Activated CD4-positive, alpha-beta T cell treated with anti-CD3 and anti-CD28 coated beads for 24 hours (primary cell): ENCODE data around the gene SPHK1.

Experiments used
- DNase-seq, 2 donors: peaks; one replicate each; pipeline ENCODE4 v3.0.0-alpha.2; 2020; ENCODE audit warnings: low read depth in 2 of 2

SPHK1 gene

DNA sequence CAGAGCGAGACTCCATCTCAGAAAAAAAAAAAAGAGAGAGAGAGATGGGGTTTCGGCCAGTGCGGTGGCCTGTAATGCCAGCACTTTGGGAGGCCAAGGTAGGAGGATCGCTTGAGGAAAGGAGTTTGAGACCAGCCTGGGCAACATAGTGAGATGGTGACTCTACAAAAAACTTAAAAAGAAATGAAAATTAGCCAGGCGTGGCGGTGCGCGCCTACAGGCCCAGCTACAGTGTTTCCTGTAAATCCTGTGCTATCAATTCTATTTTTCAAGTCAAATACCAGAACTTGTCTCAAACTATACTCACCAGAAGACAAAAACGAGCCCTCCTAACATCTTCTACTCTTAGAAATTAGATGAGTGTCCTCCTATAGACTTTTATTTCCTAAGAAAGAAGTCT, 49.3 kb downstream of the SPHK1 start:
- no peak for DNase-seq

DNA sequence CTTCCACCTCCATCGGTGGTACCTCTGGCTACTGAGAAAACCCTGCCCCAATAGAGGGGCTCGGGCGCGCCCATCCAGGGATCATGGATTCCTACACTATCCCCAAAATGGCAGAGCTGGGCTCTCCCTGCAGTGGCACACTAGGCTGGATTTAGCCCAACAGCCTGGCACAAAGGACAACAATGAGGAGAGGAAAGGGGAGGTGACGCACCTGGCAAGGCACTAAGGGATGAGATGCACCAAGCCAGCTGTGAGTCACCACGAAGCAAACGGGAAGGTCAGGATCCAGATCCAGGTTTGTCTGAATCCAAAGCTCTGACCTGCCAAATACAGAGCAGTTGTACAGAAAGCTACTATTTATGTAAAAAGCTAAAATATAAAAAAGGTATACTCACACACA, 50.5 kb downstream of the SPHK1 start:
- DNase-seq, result no peak

GRCh38 chr17:76435751-76436150, 51.3 kb downstream of the SPHK1 start:
- DNase-seq, result no peak
